ENCODE measurements around the gene SYNPR.

DNA sequence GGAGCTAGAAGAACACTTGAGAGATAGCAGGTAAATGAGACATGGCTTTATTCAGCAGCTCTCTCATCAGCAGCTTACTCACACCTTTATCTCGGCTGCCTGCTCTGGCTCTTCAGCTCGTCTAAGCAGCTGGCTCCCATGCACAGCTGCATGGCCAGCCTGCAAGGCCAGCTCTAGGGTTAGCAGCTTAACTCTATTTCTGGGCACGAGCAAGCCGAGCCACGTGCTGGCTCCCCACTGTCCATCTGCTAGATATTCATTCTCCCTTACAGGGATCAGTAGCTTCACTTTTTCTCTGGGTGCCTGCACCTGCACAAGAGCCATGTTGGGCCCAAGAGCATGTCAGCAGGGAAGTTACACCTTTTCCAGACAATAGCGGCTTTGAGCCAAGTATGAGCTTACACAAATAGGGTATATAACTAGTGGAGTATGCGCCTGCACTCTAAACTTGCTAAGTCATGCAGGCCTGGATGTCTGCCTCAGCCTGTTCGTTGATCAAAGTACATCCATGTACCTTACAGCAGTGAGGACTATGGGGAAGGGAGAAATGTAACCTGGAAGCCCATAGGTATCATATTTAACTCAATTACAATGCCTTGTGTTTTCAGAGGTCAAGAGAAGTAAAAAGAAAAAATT, 199.5 kb downstream of the SYNPR start:
- no peak for TF ChIP-seq GATA2 (IDR thresholded peaks at IDR 0.05; ENCODE audit: low read depth, low read length)
- no peak for TF ChIP-seq GATA3 (IDR thresholded peaks at IDR 0.05; ENCODE audit: low read depth, low read length)

Measured in SH-SY5Y (cell line).